Heart left ventricle (tissue), 13 donors: ENCODE results near the gene DHFR2.

ENCODE experiments used
- CTCF ChIP-seq, 12 donors: fragments of 200-600 bp; sonication (generic) in 4 of 12; IDR thresholded peaks; one replicate each; pipeline versions ENCODE4 v1.5.0 to v1.8.0; 2018 to 2022; ENCODE audit warnings: antibody characterized with exemption in 12 of 12, mild to moderate bottlenecking in 5 of 12
- POLR2A ChIP-seq, 2 donors: fragments of 450-650 bp; IDR thresholded peaks; one replicate each; pipeline ENCODE4 v1.6.1; 2017; ENCODE audit warnings: antibody characterized with exemption in 2 of 2, mild to moderate bottlenecking in 2 of 2, moderate library complexity in 2 of 2
- donor health status: ischemic (EF 13 %, LVEDD 7.1; RV severe dilation, severe dysfunction).
- donor health status: DM: no; HTN: yes; CAD: no.
- donor health status: DM: no; HTN: no; CAD: no.
- donor health status: ischemic (EF 25% LVEDD 6.9; RV normal size, moderate dysfunction).
- donor health status: ischemic (EF 25% LVEDD 5.7; RV mildly dilated, moderate dysfunction).
- donor health status: ischemic (EF 35%, LVEDD 5.7; RV mildly dilated, moderate dysfunction).
- donor health status: nonischemic (EF 11% LVEDD 7.7; RV severe dilation, severe dysfunction).
- donor health status: DM: yes; HTN: yes; CAD: no.
- donor health status: PGD.
- donor health status: ischemic (EF 29% LVEDD 5.4; RV normal size, mild dysfunction).
- donor health status: nonischemic (EF 23%, LVEDD 6.1; RV moderate dilation, normal function).

- TF ChIP-seq CTCF (IDR thresholded peaks at IDR 0.05) (peak; percentile 50 to 80 (median 68)), POLR2A (IDR thresholded peaks at IDR 0.05) (no peak)
These were observed 6.6 kb upstream of the DHFR2 start for GRCh38 chr3:94069194-94069813.
